ENCODE measurements around the gene QRICH2.
"Not testable (repeated sequence)": the region's sequence is repeated elsewhere in the genome, so short reads cannot be mapped to it uniquely, and the experiment has no call there.

QRICH2 gene

GRCh38 chr17:76326306-76326705, 18.2 kb upstream of the QRICH2 start:
- Histone ChIP-seq H3K27me3 (ENCODE audit: control insufficient read depth, insufficient read depth, low read length) (no peaks in the 10 kb centered on the region), H3K9me3 (replicated peaks; ENCODE audit: low read length) (no peaks in the 10 kb centered on the region), H3K9ac (ENCODE audit: low read depth, low read length) (no peak overlapping the region), H3K4me3 (ENCODE audit: low read length) (no peak overlapping the region), H3K36me3 (ENCODE audit: insufficient read depth, low read length) (peaks cover 21% of the 10 kb centered on the region), H3K4me1 (ENCODE audit: control insufficient read depth, insufficient read depth, low read length) (no peaks in the 10 kb centered on the region), H3K4me2 (ENCODE audit: low read length) (no peak overlapping the region)

- H3K9ac ChIP-seq (ENCODE audit: low read depth, low read length): no peak overlapping the region
- H3K27me3 ChIP-seq (ENCODE audit: control insufficient read depth, insufficient read depth, low read length): no peaks in the 10 kb centered on the region
- H3K9me3 ChIP-seq (replicated peaks; ENCODE audit: low read length): no peaks in the 10 kb centered on the region
- no peak overlapping the region for H3K4me2 ChIP-seq (ENCODE audit: low read length)
- no peaks in the 10 kb centered on the region for H3K4me1 ChIP-seq (ENCODE audit: control insufficient read depth, insufficient read depth, low read length)
- no peak overlapping the region for H3K4me3 ChIP-seq (ENCODE audit: low read length)
- peaks cover 11% of the 10 kb centered on the region for H3K36me3 ChIP-seq (ENCODE audit: insufficient read depth, low read length)
Measured at GRCh38 chr17:76318586-76318985, 10.5 kb upstream of the QRICH2 start.

- H3K4me1 ChIP-seq (ENCODE audit: control insufficient read depth, insufficient read depth, low read length): no peaks in the 10 kb centered on the region
- peaks cover 21% of the 10 kb centered on the region for H3K36me3 ChIP-seq (ENCODE audit: insufficient read depth, low read length)
- H3K9me3 ChIP-seq (replicated peaks; ENCODE audit: low read length): no peaks in the 10 kb centered on the region
- no peak overlapping the region for H3K4me3 ChIP-seq (ENCODE audit: low read length)
- no peaks in the 10 kb centered on the region for H3K27me3 ChIP-seq (ENCODE audit: control insufficient read depth, insufficient read depth, low read length)
- no peak overlapping the region for H3K9ac ChIP-seq (ENCODE audit: low read depth, low read length)
- no peak overlapping the region for H3K4me2 ChIP-seq (ENCODE audit: low read length)
Measured at GRCh38 chr17:76317535-76317934, 9.5 kb upstream of the QRICH2 start.

- Histone ChIP-seq H3K4me3 (ENCODE audit: low read length) (no peak overlapping the region), H3K4me2 (ENCODE audit: low read length) (no peak overlapping the region), H3K36me3 (ENCODE audit: insufficient read depth, low read length) (peaks cover 32% of the 10 kb centered on the region), H3K9me3 (replicated peaks; ENCODE audit: low read length) (no peaks in the 10 kb centered on the region), H3K4me1 (ENCODE audit: control insufficient read depth, insufficient read depth, low read length) (no peaks in the 10 kb centered on the region), H3K9ac (ENCODE audit: low read depth, low read length) (no peak overlapping the region), H3K27me3 (ENCODE audit: control insufficient read depth, insufficient read depth, low read length) (no peaks in the 10 kb centered on the region)
Measured at GRCh38 chr17:76314392-76315227, 6.5 kb upstream of the QRICH2 start.

GRCh38 chr17:76312735-76313134, 4.7 kb upstream of the QRICH2 start:
- H3K9ac ChIP-seq (ENCODE audit: low read depth, low read length): no peak overlapping the region
- H3K36me3 ChIP-seq (ENCODE audit: insufficient read depth, low read length): peaks cover 29% of the 10 kb centered on the region
- no peak overlapping the region for H3K4me3 ChIP-seq (ENCODE audit: low read length)
- no peaks in the 10 kb centered on the region for H3K9me3 ChIP-seq (replicated peaks; ENCODE audit: low read length)
- H3K4me1 ChIP-seq (ENCODE audit: control insufficient read depth, insufficient read depth, low read length): no peaks in the 10 kb centered on the region
- no peak overlapping the region for H3K4me2 ChIP-seq (ENCODE audit: low read length)
- no peaks in the 10 kb centered on the region for H3K27me3 ChIP-seq (ENCODE audit: control insufficient read depth, insufficient read depth, low read length)

- Histone ChIP-seq H3K4me1 (ENCODE audit: control insufficient read depth, insufficient read depth, low read length) (no peaks in the 10 kb centered on the region), H3K9me3 (replicated peaks; ENCODE audit: low read length) (no peaks in the 10 kb centered on the region), H3K36me3 (ENCODE audit: insufficient read depth, low read length) (peaks cover 27% of the 10 kb centered on the region), H3K4me3 (ENCODE audit: low read length) (no peak overlapping the region), H3K9ac (ENCODE audit: low read depth, low read length) (no peak overlapping the region), H3K4me2 (ENCODE audit: low read length) (no peak overlapping the region), H3K27me3 (ENCODE audit: control insufficient read depth, insufficient read depth, low read length) (no peaks in the 10 kb centered on the region)
Measured at GRCh38 chr17:76309461-76309860, 1.4 kb upstream of the QRICH2 start.

GRCh38 chr17:76307299-76307965, 644 bp downstream of the QRICH2 start:
- H3K4me2 ChIP-seq (ENCODE audit: low read length): no peak overlapping the region
- peaks cover 14% of the 10 kb centered on the region for H3K36me3 ChIP-seq (ENCODE audit: insufficient read depth, low read length)
- H3K27me3 ChIP-seq (ENCODE audit: control insufficient read depth, insufficient read depth, low read length): no peaks in the 10 kb centered on the region
- H3K4me3 ChIP-seq (ENCODE audit: low read length): no peak overlapping the region
- H3K9ac ChIP-seq (ENCODE audit: low read depth, low read length): no peak overlapping the region
- H3K9me3 ChIP-seq (replicated peaks; ENCODE audit: low read length): no peaks in the 10 kb centered on the region
- no peaks in the 10 kb centered on the region for H3K4me1 ChIP-seq (ENCODE audit: control insufficient read depth, insufficient read depth, low read length)

- not testable (repeated sequence) for H3K36me3 ChIP-seq (ENCODE audit: insufficient read depth, low read length); H3K27me3 ChIP-seq (ENCODE audit: control insufficient read depth, insufficient read depth, low read length); H3K4me1 ChIP-seq (ENCODE audit: control insufficient read depth, insufficient read depth, low read length); H3K4me2 ChIP-seq (ENCODE audit: low read length); H3K9ac ChIP-seq (ENCODE audit: low read depth, low read length); H3K9me3 ChIP-seq (replicated peaks; ENCODE audit: low read length); H3K4me3 ChIP-seq (ENCODE audit: low read length)
Measured at GRCh38 chr17:76305135-76305454, 3.0 kb downstream of the QRICH2 start.

- H3K27me3 ChIP-seq (ENCODE audit: control insufficient read depth, insufficient read depth, low read length): no peaks in the 10 kb centered on the region
- no peaks in the 10 kb centered on the region for H3K9me3 ChIP-seq (replicated peaks; ENCODE audit: low read length)
- no peaks in the 10 kb centered on the region for H3K4me1 ChIP-seq (ENCODE audit: control insufficient read depth, insufficient read depth, low read length)
- no peak overlapping the region for H3K9ac ChIP-seq (ENCODE audit: low read depth, low read length)
- H3K36me3 ChIP-seq (ENCODE audit: insufficient read depth, low read length): peaks cover 3% of the 10 kb centered on the region
- no peak overlapping the region for H3K4me2 ChIP-seq (ENCODE audit: low read length)
- H3K4me3 ChIP-seq (ENCODE audit: low read length): no peak overlapping the region
Measured at GRCh38 chr17:76304226-76305134, 3.6 kb downstream of the QRICH2 start.

GRCh38 chr17:76297436-76297835, 10.6 kb downstream of the QRICH2 start:
- Histone ChIP-seq H3K4me2 (ENCODE audit: low read length) (no peak overlapping the region), H3K9me3 (replicated peaks; ENCODE audit: low read length) (no peaks in the 10 kb centered on the region), H3K9ac (ENCODE audit: low read depth, low read length) (no peak overlapping the region), H3K4me1 (ENCODE audit: control insufficient read depth, insufficient read depth, low read length) (no peaks in the 10 kb centered on the region), H3K27me3 (ENCODE audit: control insufficient read depth, insufficient read depth, low read length) (no peaks in the 10 kb centered on the region), H3K36me3 (ENCODE audit: insufficient read depth, low read length) (peaks cover 8% of the 10 kb centered on the region), H3K4me3 (ENCODE audit: low read length) (no peak overlapping the region)

GRCh38 chr17:76296889-76297288, 11.2 kb downstream of the QRICH2 start:
- no peak overlapping the region for H3K4me3 ChIP-seq (ENCODE audit: low read length)
- no peak overlapping the region for H3K9ac ChIP-seq (ENCODE audit: low read depth, low read length)
- H3K4me2 ChIP-seq (ENCODE audit: low read length): no peak overlapping the region
- no peaks in the 10 kb centered on the region for H3K27me3 ChIP-seq (ENCODE audit: control insufficient read depth, insufficient read depth, low read length)
- H3K9me3 ChIP-seq (replicated peaks; ENCODE audit: low read length): no peaks in the 10 kb centered on the region
- H3K36me3 ChIP-seq (ENCODE audit: insufficient read depth, low read length): peaks cover 8% of the 10 kb centered on the region
- no peaks in the 10 kb centered on the region for H3K4me1 ChIP-seq (ENCODE audit: control insufficient read depth, insufficient read depth, low read length)

Data from skeletal muscle satellite cell (primary cell).